ENCODE data around the gene ADIG. TPM values are rescaled to one million over a fixed set of nuclear protein-coding genes. Genes with fewer than 3 reads are reported as not detected.

The ADIG gene
- total and polyA plus RNA-seq, 2 of the 13 experiments (the other 11 are each of a cell fraction or from before 2014, with no cell fraction given), result 0.15 TPM; not detected in 1

- TF ChIP-seq PRDM15 (CRISPR knock-in tag; IDR thresholded peaks at IDR 0.05), result no peak
- TF ChIP-seq ZNF589 (CRISPR knock-in tag; conservative IDR thresholded peaks at IDR 0.05), result 0 out of 2 replicates have a peak, but pooled peaks have one; percentile 43
- TF ChIP-seq ZNF672 (CRISPR knock-in tag; IDR thresholded peaks at IDR 0.05), result peak; percentile 55; the same call in 1 of the 2 replicates
- no peak for TF ChIP-seq AGO2 (optimal IDR thresholded peaks at IDR 0.05; ENCODE audit: low read depth, low read length)
- TF ChIP-seq ZNF572 (CRISPR knock-in tag; IDR thresholded peaks at IDR 0.05), result no peak
- no peak for TF ChIP-seq ZFP62 (CRISPR knock-in tag; IDR thresholded peaks at IDR 0.05)
- no peak for TF ChIP-seq FUBP1 (CRISPR knock-in tag; IDR thresholded peaks at IDR 0.05; ENCODE audit: borderline replicate concordance)
- TF ChIP-seq DNMT3B (CRISPR knock-in tag; conservative IDR thresholded peaks at IDR 0.05), result no peak
- TF ChIP-seq ZNF780A (CRISPR knock-in tag; IDR thresholded peaks at IDR 0.05), result peak; percentile 22; the same call in 1 of the 2 replicates
- peak; percentile 98 for TF ChIP-seq NBN (conservative IDR thresholded peaks at IDR 0.05)
- peak; percentile 29; the same call in 1 of the 2 replicates for TF ChIP-seq ZBTB40 (IDR thresholded peaks at IDR 0.05)
- TF ChIP-seq ZBTB40 (CRISPR knock-in tag; IDR thresholded peaks at IDR 0.05), result no peak
- TF ChIP-seq ZNF468 (CRISPR knock-in tag; IDR thresholded peaks at IDR 0.05), result 0 out of 2 replicates have a peak, but pooled peaks have one; percentile 65
- TF ChIP-seq ATF3 (CRISPR knock-in tag; IDR thresholded peaks at IDR 0.05), result no peak
Observed at GRCh38 chr20:38589967-38590675, 9.1 kb downstream of the ADIG start (continued).

Data from HepG2 (cell line).